ELF-1 (cell line): Measurements from ENCODE around the gene PKN3.

ENCODE experiments used
- DNase-seq: peaks from one replicate; pipeline ENCODE4 v3.0.0-alpha.2; 2016; ENCODE audit warnings: low read depth, low spot score

Gene PKN3

GRCh38 chr9:128742401-128742800 lies 40.1 kb downstream of the PKN3 start:
- no peak for DNase-seq

- DNase-seq, result no peak
Observed at GRCh38 chr9:128743421-128743820, 41.1 kb downstream of the PKN3 start.

- DNase-seq, result no peak
Observed at GRCh38 chr9:128747241-128747640, 44.9 kb downstream of the PKN3 start.

- no peak for DNase-seq
Observed at GRCh38 chr9:128750926-128751595, 48.8 kb downstream of the PKN3 start.

- DNase-seq, result no peak
Observed at GRCh38 chr9:128753627-128754026, 51.3 kb downstream of the PKN3 start.

GRCh38 chr9:128757602-128758001 lies 55.3 kb downstream of the PKN3 start:
- no peak for DNase-seq

GRCh38 chr9:128762671-128763449 lies 60.6 kb downstream of the PKN3 start:
- no peak for DNase-seq

GRCh38 chr9:128764361-128764760 lies 62.1 kb downstream of the PKN3 start:
- peak; percentile 11 for DNase-seq

- no peak for DNase-seq
Observed at GRCh38 chr9:128765499-128765898, 63.2 kb downstream of the PKN3 start.

GRCh38 chr9:128768606-128769005 lies 66.3 kb downstream of the PKN3 start:
- no peak for DNase-seq
